Tibial nerve (tissue), 4 donors: ENCODE data around the gene BLCAP. TPM values are rescaled to one million over a fixed set of nuclear protein-coding genes. Genes with fewer than 3 reads are reported as not detected.

Experiments used
- DNase-seq, 2 donors: peaks; one replicate each; pipeline ENCODE4 v3.0.0-alpha.2; 2019; ENCODE audit warnings: low spot score in 2 of 2
- H3K27ac ChIP-seq, 4 donors: fragments of 200-600 bp; sonication (generic) in 3 of 4; one replicate each; pipeline ENCODE4 v1.5.1; 2017 to 2019; ENCODE audit warnings: mild to moderate bottlenecking in 1 of 4
- H3K27me3 ChIP-seq, 2 donors: fragments of 200-600 bp; sonication (generic) in 1 of 2; one replicate each; pipeline versions ENCODE4 v1.5.1 to v1.6.0; 2017 to 2019
- H3K36me3 ChIP-seq, 3 donors: fragments of 200-600 bp; sonication (generic); one replicate each; pipeline ENCODE4 v1.5.1; 2018 to 2019
- H3K4me1 ChIP-seq, 4 donors: fragments of 200-600 bp; sonication (generic) in 3 of 4; one replicate each; pipeline ENCODE4 v1.5.1; 2017 to 2019
- H3K4me3 ChIP-seq, 4 donors: fragments of 200-600 bp; sonication (generic) in 3 of 4; one replicate each; pipeline ENCODE4 v1.5.1; 2017 to 2019; ENCODE audit warnings: mild to moderate bottlenecking in 1 of 4, moderate library complexity in 1 of 4
- H3K9me3 ChIP-seq, 4 donors: fragments of 200-600 bp; sonication (generic) in 3 of 4; one replicate each; pipeline ENCODE4 v1.5.1; 2017 to 2019
- EP300 ChIP-seq, 2 donors: sonication (generic); formaldehyde crosslinking; IDR thresholded peaks; one replicate each; pipeline ENCODE4 v1.6.1; 2017; ENCODE audit warnings: antibody characterized with exemption in 2 of 2, mild to moderate bottlenecking in 1 of 2
- POLR2A ChIP-seq, 2 donors: fragments of 450-650 bp; IDR thresholded peaks; one replicate each; pipeline ENCODE4 v1.6.1; 2017; ENCODE audit warnings: antibody characterized with exemption in 2 of 2, mild to moderate bottlenecking in 2 of 2, moderate library complexity in 2 of 2
- whole genome bisulfite sequencing, 2 donors: methylation state at CpG; one replicate each; pipeline ENCODE4 v1.1.5; 2018; 5-methylcytosine and 5-hydroxymethylcytosine counted together
- total RNA-seq, 4 donors: library from RNA; depleted of rRNA; stranded (reverse); fragments of >200 nt; gene quantifications; one replicate each; pipeline ENCODE4 v1.1.0, GENCODE V29; 2016
- TF ChIP-seq, protein P1 (sequence below), 5 experiments: fragments of 200-600 bp in 3 of 5; fragments of 450-650 bp in 2 of 5; sonication (generic) in 3 of 5; IDR thresholded peaks; one replicate each; pipeline ENCODE4 v1.5.1; 2016 to 2019; ENCODE audit warnings: antibody characterized with exemption in 5 of 5, mild to moderate bottlenecking in 3 of 5, moderate library complexity in 2 of 5

BLCAP gene
- total RNA-seq, 4 donors from 2014 or later = 39.8 to 51.3 (median 48.8) TPM

DNA sequence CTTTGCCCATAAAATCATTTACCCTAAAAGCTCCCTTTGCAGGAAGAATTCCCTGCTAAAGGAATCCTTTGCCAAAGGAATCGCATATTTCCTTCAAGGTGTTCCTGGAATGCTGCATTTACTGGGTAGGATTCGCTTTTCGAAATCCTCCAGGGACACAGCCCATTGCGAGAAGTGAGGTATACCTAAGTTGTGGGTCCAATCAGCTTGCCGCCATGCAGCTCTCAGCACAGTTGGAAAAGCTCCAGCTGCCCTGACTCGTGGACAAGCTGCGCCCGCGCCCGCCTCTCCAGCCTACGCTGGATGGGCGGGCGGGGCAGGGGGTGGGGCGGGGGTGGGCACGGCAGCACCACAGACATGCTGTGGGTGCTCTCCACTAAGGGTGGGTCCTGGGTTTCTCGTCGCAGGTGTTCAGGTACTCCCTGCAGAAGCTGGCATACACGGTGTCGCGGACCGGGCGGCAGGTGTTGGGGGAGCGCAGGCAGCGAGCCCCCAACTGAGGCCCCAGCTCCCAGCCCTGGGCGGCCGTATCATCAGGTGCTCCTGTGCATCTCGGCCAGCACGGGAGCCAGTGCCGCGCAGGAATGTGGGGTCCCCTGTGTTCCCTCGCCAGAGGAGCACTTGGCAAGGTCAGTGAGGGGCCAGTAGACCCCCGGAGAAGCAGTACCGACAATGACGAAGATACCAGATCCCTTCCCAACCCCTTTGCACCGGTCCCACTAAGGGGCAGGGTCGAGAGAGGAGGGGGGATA is 5.2 kb downstream of the BLCAP start:
- Histone ChIP-seq H3K36me3 (peaks cover 0 to 31% (median 0%) of the 10 kb centered on the region in 3 donors), H3K27ac (no peak overlapping the region), H3K4me3 (no peak overlapping the region), H3K9me3 (no peaks in the 10 kb centered on the region), H3K4me1 (peaks cover 0 to 83% (median 27%) of the 10 kb centered on the region in 4 donors), H3K27me3 (no peaks in the 10 kb centered on the region)
- no peak for DNase-seq
- TF ChIP-seq POLR2A (IDR thresholded peaks at IDR 0.05) (no peak), EP300 (IDR thresholded peaks at IDR 0.05) (no peak)
- TF ChIP-seq, protein P1, sequence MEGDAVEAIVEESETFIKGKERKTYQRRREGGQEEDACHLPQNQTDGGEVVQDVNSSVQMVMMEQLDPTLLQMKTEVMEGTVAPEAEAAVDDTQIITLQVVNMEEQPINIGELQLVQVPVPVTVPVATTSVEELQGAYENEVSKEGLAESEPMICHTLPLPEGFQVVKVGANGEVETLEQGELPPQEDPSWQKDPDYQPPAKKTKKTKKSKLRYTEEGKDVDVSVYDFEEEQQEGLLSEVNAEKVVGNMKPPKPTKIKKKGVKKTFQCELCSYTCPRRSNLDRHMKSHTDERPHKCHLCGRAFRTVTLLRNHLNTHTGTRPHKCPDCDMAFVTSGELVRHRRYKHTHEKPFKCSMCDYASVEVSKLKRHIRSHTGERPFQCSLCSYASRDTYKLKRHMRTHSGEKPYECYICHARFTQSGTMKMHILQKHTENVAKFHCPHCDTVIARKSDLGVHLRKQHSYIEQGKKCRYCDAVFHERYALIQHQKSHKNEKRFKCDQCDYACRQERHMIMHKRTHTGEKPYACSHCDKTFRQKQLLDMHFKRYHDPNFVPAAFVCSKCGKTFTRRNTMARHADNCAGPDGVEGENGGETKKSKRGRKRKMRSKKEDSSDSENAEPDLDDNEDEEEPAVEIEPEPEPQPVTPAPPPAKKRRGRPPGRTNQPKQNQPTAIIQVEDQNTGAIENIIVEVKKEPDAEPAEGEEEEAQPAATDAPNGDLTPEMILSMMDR (IDR thresholded peaks at IDR 0.05) = no peak
- 63 to 69% methylated on average over 34 to 35 of the region's 36 CpGs for WGBS, 2 donors

DNA sequence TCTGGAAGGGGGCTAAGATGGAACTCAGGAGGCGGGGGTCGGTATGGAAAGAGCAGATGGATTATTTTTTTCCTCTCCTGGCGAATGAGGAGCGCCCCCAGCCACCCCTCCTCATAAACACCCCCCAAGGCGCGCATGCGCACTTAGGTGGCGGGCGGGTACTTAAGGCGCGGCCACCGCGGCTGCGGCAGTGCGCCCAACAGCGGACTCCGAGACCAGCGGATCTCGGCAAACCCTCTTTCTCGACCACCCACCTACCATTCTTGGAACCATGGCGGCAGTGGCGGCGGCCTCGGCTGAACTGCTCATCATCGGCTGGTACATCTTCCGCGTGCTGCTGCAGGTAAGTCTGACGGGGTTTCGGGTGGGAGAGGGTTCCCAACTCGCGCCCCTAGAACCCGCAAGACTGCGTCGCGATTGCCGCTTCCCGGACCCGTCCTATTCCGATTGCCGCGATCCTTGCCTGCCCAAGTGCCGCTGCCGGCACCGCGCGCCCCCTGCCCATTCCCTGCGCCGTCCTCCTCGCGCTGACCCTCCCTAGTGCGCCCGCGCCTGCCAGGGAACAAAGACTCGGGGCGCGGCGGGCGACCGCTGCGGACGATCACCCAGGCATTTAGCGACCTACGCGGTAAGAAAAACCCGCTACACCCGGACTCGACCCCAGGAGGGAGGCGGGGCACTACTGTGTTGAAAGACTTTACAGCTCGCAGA is 6.5 kb downstream of the BLCAP start, which contains the start of gene NNAT:
TSS of gene NNAT (plus strand) at position 190 of the 711 bp plus-strand sequence. CDS start at position 272, 82 bp downstream.
- Histone ChIP-seq H3K27ac (no peak within 1 kb of the TSS), H3K4me1 (peaks cover 0 to 81% (median 22%) of the 10 kb centered on the region in 4 donors), H3K27me3 (no peaks in the 10 kb centered on the region), H3K4me3 (peak within 1 kb of the TSS in 3 of 4 donors; percentile 15 to 41 (median 22)), H3K9me3 (no peaks in the 10 kb centered on the region), H3K36me3 (peaks cover 0 to 35% (median 0%) of the 10 kb centered on the region in 3 donors)
- no peak for DNase-seq
- TF ChIP-seq EP300 (IDR thresholded peaks at IDR 0.05) (no peak), POLR2A (IDR thresholded peaks at IDR 0.05) (no peak)
- TF ChIP-seq, protein P1 (IDR thresholded peaks at IDR 0.05) = no peak
- WGBS, 2 donors = 57 to 77% methylated on average over 52 to 69 of the region's 69 CpGs

DNA sequence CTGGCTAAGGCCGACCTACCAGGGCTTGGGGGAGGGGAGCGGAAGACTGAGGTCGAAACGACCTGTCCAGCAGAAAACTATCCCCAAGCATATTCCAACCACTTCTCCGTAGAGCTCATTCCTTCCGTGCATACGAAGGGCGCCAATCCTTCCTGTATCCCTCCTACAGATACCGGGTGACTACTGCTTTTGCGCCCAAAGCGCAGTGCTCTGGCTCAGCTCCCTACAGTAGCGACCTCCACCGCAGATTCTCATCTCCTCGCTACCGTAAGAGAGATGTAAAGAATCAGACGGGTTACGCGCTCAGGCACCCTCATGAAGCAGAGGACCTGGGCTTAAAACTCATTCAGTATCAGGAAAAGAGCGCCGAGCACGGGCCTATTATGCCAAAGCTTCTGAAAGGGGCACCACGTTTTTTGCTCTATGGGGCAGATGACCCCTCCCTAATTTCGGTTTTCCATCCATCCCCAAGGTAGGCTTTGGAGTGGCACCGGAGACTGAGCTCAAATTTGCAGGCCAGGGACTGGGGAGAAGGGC is 7.2 kb downstream of the BLCAP start:
- no peak for DNase-seq
- TF ChIP-seq, protein P1 (IDR thresholded peaks at IDR 0.05) = no peak
- no peak for TF ChIP-seq POLR2A (IDR thresholded peaks at IDR 0.05)
- no peak for TF ChIP-seq EP300 (IDR thresholded peaks at IDR 0.05)
- peaks cover 0 to 43% (median 0%) of the 10 kb centered on the region in 3 donors for H3K36me3 ChIP-seq
- 85 to 90% methylated on average over 24 of the region's 24 CpGs for WGBS, 2 donors
- no peaks in the 10 kb centered on the region for H3K27me3 ChIP-seq
- no peaks in the 10 kb centered on the region for H3K9me3 ChIP-seq
- peaks cover 0 to 74% (median 15%) of the 10 kb centered on the region in 4 donors for H3K4me1 ChIP-seq
- H3K27ac ChIP-seq = no peak overlapping the region
- no peak overlapping the region for H3K4me3 ChIP-seq

DNA sequence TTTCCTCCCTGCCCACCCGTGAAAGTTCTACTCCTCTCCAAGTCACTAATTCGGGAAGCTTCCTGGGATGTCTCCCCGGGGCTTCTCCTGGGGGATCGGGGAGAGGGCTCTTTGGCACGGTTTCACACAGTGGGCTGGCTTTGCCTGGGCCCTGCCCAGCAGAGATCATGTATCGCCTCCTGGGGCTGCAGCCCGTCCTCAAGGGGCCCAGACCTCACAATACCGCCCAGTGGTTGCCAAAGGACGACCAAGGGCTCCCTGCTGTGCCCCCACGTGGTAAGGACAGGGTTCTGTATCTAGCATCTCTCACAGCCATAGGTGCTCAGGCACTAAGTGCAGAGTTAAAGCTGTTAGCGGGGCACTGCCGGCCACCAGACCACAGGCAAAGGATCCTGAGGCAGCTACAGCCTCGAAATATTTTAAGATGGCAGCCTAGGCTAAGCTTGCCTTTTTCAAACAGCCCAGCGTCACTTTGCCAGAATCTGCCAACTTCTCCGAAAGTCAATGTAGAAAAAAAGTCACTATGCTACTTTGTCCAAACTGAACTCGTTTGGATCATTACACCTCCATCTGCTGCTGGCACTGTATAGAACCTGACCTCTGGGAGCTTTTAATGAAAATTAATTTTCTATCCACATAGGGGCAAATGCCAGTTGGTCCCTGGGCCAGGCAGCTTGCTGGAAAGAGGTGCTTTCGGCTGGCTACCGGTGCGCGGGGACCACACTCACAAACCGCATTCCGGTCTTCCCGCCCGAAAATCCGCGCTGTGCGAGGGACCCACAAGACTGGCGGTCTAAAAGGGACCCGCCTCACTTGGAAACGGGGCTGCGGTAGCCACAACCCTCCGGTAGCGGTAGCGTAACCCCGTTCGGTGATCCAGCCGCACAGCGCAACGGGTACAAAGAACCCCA is 7.9 kb downstream of the BLCAP start:
- Histone ChIP-seq H3K27me3 (no peaks in the 10 kb centered on the region), H3K9me3 (no peaks in the 10 kb centered on the region), H3K4me3 (no peak overlapping the region), H3K27ac (peak overlapping the region in 1 of 4 donors; percentile 46), H3K4me1 (peaks cover 0 to 67% (median 8%) of the 10 kb centered on the region in 4 donors), H3K36me3 (peaks cover 0 to 50% (median 0%) of the 10 kb centered on the region in 3 donors)
- 81 to 82% methylated on average over 35 to 39 of the region's 39 CpGs for WGBS, 2 donors
- no peak for DNase-seq
- TF ChIP-seq POLR2A (IDR thresholded peaks at IDR 0.05) (no peak), EP300 (IDR thresholded peaks at IDR 0.05) (no peak)
- TF ChIP-seq, protein P1 (IDR thresholded peaks at IDR 0.05) = no peak
